GM19463 (cell line): ENCODE data around the gene POLR3GL.
"Not testable (repeated sequence)": the region's sequence is repeated elsewhere in the genome, so short reads cannot be mapped to it uniquely, and the experiment has no call there.

Experiments
- ATAC-seq: cut with Tn5 transposase; IDR thresholded peaks from one replicate; pipeline ENCODE4 v1.9.1; 2021; ENCODE audit warnings: mild to moderate bottlenecking, moderate library complexity; ENCODE audit not compliant: unreplicated experiment

POLR3GL gene

GRCh38 chr1:146019231-146020057 lies 55.0 kb downstream of the POLR3GL start:
- ATAC-seq: no peak

- no peak for ATAC-seq
Observed at GRCh38 chr1:146020058-146021049, 55.9 kb downstream of the POLR3GL start.

GRCh38 chr1:146021050-146021445 lies 56.6 kb downstream of the POLR3GL start:
- no peak for ATAC-seq

- no peak for ATAC-seq
Observed at GRCh38 chr1:146021622-146022402, 57.3 kb downstream of the POLR3GL start, which contains the start of gene HJV. HJV (minus strand) TSS chr1:146021735; CDS start chr1:146020231, 1,504 bp downstream.

GRCh38 chr1:146022403-146023127 lies 58.1 kb downstream of the POLR3GL start:
- ATAC-seq: no peak

- not testable (repeated sequence) for ATAC-seq
Observed at GRCh38 chr1:146025787-146026495, 61.5 kb downstream of the POLR3GL start.

GRCh38 chr1:146026650-146027049 lies 62.2 kb downstream of the POLR3GL start:
- not testable (repeated sequence) for ATAC-seq
